ENCODE measurements around the gene CRHR2. TPM values are rescaled to one million over a fixed set of nuclear protein-coding genes. Genes with fewer than 3 reads are reported as not detected.

Gene CRHR2
- polyA plus RNA-seq, 1 donor from 2014 or later, result 0.15 TPM

DNA sequence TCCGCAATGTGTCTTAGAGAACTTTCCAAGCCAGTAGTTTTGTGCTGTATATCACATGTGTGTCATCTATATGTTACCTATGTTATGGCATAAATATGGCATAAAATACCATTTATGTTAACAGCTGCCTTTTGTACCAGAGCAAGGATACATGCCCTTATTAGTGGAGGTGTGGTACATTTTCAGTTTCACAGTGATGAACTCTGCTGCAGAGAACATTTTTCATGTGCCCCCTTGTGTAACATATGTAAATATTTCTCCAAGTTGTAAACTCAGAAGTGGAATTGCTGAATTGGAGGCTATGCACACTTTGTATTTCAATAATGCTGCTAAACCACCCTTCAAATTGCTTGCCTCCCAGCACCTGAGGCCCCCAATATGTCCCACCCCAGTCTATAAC, 31.9 kb upstream of the CRHR2 start:
- Histone ChIP-seq H3K4me2 (ENCODE audit: low read length) (no peak overlapping the region), H2AFZ (ENCODE audit: low read depth, low read length) (no peak overlapping the region), H3K27me3 (ENCODE audit: insufficient read depth, low read depth, low read length) (no peaks in the 10 kb centered on the region), H3F3A (ENCODE audit: insufficient read depth, low read length, poor library complexity, severe bottlenecking) (no peaks in the 10 kb centered on the region), H3K36me3 (ENCODE audit: insufficient read depth, low read length) (no peaks in the 10 kb centered on the region), H3K9me3 (ENCODE audit: low read length) (no peaks in the 10 kb centered on the region), H3K79me2 (replicated peaks; ENCODE audit: insufficient read depth, low read length) (no peaks in the 10 kb centered on the region), H4K20me1 (ENCODE audit: insufficient read depth) (no peaks in the 10 kb centered on the region), H3K4me3 (ENCODE audit: low read length) (no peak overlapping the region), H3K27ac (ENCODE audit: low read length) (no peak overlapping the region), H3K9me2 (ENCODE audit: insufficient read depth, low read length) (no peaks in the 10 kb centered on the region), H3K9ac (ENCODE audit: low read length) (no peak overlapping the region)
- TF ChIP-seq, protein P1, sequence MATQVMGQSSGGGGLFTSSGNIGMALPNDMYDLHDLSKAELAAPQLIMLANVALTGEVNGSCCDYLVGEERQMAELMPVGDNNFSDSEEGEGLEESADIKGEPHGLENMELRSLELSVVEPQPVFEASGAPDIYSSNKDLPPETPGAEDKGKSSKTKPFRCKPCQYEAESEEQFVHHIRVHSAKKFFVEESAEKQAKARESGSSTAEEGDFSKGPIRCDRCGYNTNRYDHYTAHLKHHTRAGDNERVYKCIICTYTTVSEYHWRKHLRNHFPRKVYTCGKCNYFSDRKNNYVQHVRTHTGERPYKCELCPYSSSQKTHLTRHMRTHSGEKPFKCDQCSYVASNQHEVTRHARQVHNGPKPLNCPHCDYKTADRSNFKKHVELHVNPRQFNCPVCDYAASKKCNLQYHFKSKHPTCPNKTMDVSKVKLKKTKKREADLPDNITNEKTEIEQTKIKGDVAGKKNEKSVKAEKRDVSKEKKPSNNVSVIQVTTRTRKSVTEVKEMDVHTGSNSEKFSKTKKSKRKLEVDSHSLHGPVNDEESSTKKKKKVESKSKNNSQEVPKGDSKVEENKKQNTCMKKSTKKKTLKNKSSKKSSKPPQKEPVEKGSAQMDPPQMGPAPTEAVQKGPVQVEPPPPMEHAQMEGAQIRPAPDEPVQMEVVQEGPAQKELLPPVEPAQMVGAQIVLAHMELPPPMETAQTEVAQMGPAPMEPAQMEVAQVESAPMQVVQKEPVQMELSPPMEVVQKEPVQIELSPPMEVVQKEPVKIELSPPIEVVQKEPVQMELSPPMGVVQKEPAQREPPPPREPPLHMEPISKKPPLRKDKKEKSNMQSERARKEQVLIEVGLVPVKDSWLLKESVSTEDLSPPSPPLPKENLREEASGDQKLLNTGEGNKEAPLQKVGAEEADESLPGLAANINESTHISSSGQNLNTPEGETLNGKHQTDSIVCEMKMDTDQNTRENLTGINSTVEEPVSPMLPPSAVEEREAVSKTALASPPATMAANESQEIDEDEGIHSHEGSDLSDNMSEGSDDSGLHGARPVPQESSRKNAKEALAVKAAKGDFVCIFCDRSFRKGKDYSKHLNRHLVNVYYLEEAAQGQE (IDR thresholded peaks at IDR 0.05; ENCODE audit: borderline replicate concordance), result no peak
- no peak for TF ChIP-seq SMC3 (conservative IDR thresholded peaks at IDR 0.05; ENCODE audit: poor library complexity)
- TF ChIP-seq, protein P2, sequence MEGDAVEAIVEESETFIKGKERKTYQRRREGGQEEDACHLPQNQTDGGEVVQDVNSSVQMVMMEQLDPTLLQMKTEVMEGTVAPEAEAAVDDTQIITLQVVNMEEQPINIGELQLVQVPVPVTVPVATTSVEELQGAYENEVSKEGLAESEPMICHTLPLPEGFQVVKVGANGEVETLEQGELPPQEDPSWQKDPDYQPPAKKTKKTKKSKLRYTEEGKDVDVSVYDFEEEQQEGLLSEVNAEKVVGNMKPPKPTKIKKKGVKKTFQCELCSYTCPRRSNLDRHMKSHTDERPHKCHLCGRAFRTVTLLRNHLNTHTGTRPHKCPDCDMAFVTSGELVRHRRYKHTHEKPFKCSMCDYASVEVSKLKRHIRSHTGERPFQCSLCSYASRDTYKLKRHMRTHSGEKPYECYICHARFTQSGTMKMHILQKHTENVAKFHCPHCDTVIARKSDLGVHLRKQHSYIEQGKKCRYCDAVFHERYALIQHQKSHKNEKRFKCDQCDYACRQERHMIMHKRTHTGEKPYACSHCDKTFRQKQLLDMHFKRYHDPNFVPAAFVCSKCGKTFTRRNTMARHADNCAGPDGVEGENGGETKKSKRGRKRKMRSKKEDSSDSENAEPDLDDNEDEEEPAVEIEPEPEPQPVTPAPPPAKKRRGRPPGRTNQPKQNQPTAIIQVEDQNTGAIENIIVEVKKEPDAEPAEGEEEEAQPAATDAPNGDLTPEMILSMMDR (IDR thresholded peaks at IDR 0.05; ENCODE audit: poor library complexity, severe bottlenecking), result no peak
- TF ChIP-seq EZH2 (IDR thresholded peaks at IDR 0.05; ENCODE audit: borderline replicate concordance, insufficient read depth, low read length, poor library complexity, severe bottlenecking), result no peak

DNA sequence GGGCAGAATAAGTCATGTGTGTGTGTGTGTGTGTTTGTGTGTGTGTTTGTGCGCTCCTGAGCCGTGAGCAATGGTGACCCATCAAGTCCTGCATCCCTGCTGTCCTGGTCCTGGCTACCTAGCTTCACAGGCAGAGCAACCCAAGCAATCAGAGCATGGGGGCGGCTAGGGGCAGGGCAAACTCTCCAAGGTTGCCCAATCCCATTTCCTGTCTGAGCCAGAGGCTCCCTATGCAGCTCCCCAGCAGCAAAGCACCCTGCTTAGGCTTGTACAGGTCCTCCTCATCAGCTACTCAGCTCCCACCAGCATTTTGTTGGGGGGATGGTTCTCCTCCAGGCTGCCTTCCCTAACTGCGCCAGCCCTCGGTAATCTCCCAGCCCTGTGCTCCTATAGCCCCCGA, 31.1 kb upstream of the CRHR2 start:
- TF ChIP-seq EP300 (conservative IDR thresholded peaks at IDR 0.05; ENCODE audit: poor library complexity, severe bottlenecking) (no peak), EZH2 (IDR thresholded peaks at IDR 0.05; ENCODE audit: borderline replicate concordance, insufficient read depth, low read length, poor library complexity, severe bottlenecking) (no peak), TAF1 (IDR thresholded peaks at IDR 0.05; ENCODE audit: low read depth) (no peak), MXI1 (conservative IDR thresholded peaks at IDR 0.05; ENCODE audit: poor library complexity, severe bottlenecking) (no peak), SMC3 (conservative IDR thresholded peaks at IDR 0.05; ENCODE audit: poor library complexity) (no peak), POLR2AphosphoS5 (IDR thresholded peaks at IDR 0.05) (no peak), RAD21 (conservative IDR thresholded peaks at IDR 0.05) (no peak)
- TF ChIP-seq, protein P2 (IDR thresholded peaks at IDR 0.05; ENCODE audit: poor library complexity, severe bottlenecking), result no peak
- TF ChIP-seq, protein P1 (IDR thresholded peaks at IDR 0.05; ENCODE audit: borderline replicate concordance), result no peak
- Histone ChIP-seq H3K27ac (ENCODE audit: low read length) (no peak overlapping the region), H4K20me1 (ENCODE audit: insufficient read depth) (no peaks in the 10 kb centered on the region), H3K9ac (ENCODE audit: low read length) (no peak overlapping the region), H3K4me3 (ENCODE audit: low read length) (no peak overlapping the region), H2AFZ (ENCODE audit: low read depth, low read length) (no peak overlapping the region), H3K4me2 (ENCODE audit: low read length) (no peak overlapping the region), H3K36me3 (ENCODE audit: insufficient read depth, low read length) (no peaks in the 10 kb centered on the region), H3K9me2 (ENCODE audit: insufficient read depth, low read length) (no peaks in the 10 kb centered on the region), H3K27me3 (ENCODE audit: insufficient read depth, low read depth, low read length) (no peaks in the 10 kb centered on the region), H3K9me3 (ENCODE audit: low read length) (no peaks in the 10 kb centered on the region), H3K79me2 (replicated peaks; ENCODE audit: insufficient read depth, low read length) (no peaks in the 10 kb centered on the region), H3F3A (ENCODE audit: insufficient read depth, low read length, poor library complexity, severe bottlenecking) (no peaks in the 10 kb centered on the region)

All from neural cell (in vitro differentiated cells).